ENCODE measurements around the gene MMP8. TPM values are rescaled to one million over a fixed set of nuclear protein-coding genes. Genes with fewer than 3 reads are reported as not detected.

Gene MMP8
- total RNA-seq, 1 experiment from 2014 or later, result not detected

DNA sequence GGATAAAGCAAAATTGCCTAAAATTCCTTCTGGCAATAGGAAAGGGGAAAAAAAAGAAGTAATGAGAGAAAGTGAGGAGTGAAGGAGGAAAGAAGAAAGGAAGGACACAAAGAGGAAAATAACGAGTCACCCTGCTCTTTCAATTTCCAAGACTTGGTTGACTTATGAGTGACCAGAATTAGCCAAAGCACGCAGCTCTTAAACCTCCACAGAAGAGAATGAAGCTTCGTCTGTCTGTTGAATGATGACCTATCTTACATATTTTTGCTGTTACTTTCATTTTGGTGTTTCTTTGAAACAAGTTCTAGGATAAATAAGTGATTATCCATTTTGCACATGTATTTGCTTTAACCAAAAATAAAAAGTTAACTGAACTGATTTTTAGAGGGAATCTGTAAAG lies 19.9 kb downstream of the MMP8 start:
- TF ChIP-seq, protein P1, sequence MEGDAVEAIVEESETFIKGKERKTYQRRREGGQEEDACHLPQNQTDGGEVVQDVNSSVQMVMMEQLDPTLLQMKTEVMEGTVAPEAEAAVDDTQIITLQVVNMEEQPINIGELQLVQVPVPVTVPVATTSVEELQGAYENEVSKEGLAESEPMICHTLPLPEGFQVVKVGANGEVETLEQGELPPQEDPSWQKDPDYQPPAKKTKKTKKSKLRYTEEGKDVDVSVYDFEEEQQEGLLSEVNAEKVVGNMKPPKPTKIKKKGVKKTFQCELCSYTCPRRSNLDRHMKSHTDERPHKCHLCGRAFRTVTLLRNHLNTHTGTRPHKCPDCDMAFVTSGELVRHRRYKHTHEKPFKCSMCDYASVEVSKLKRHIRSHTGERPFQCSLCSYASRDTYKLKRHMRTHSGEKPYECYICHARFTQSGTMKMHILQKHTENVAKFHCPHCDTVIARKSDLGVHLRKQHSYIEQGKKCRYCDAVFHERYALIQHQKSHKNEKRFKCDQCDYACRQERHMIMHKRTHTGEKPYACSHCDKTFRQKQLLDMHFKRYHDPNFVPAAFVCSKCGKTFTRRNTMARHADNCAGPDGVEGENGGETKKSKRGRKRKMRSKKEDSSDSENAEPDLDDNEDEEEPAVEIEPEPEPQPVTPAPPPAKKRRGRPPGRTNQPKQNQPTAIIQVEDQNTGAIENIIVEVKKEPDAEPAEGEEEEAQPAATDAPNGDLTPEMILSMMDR (conservative IDR thresholded peaks at IDR 0.05), result no peak
- Histone ChIP-seq H3K23me2 (ENCODE audit: insufficient read length, low read depth, low read length, poor library complexity, severe bottlenecking) (no peaks in the 10 kb centered on the region), H3K27me3 (ENCODE audit: insufficient read depth, low read length) (no peaks in the 10 kb centered on the region), H3K14ac (ENCODE audit: insufficient read depth, low read length) (no peak overlapping the region), H3K56ac (ENCODE audit: insufficient read length, low read depth, low read length) (no peak overlapping the region), H2BK20ac (ENCODE audit: low read depth, low read length, poor library complexity, severe bottlenecking) (no peak overlapping the region), H3K27ac (ENCODE audit: insufficient read length, low read depth, low read length) (no peak overlapping the region), H3K4ac (ENCODE audit: low read depth, low read length) (no peak overlapping the region), H2AFZ (ENCODE audit: low read length) (no peak overlapping the region), H2BK5ac (ENCODE audit: insufficient read length, low read length) (no peak overlapping the region), H4K8ac (replicated peaks; ENCODE audit: insufficient read length, low read depth, low read length) (no peak overlapping the region), H3K23ac (ENCODE audit: insufficient read length, low read depth, low read length) (no peak overlapping the region), H3K9ac (ENCODE audit: extremely low read depth, insufficient read length, low read length) (no peak overlapping the region), H3K79me2 (ENCODE audit: insufficient read depth, low read length) (no peaks in the 10 kb centered on the region), H3K18ac (ENCODE audit: insufficient read length, low read depth, low read length) (no peak overlapping the region), H3K4me1 (ENCODE audit: insufficient read depth, low read length) (no peaks in the 10 kb centered on the region), H3K9me3 (ENCODE audit: control insufficient read depth, low read depth, low read length) (no peaks in the 10 kb centered on the region), H3K79me1 (ENCODE audit: insufficient read depth, low read depth, low read length, poor library complexity, severe bottlenecking) (no peaks in the 10 kb centered on the region), H4K91ac (ENCODE audit: insufficient read length, low read depth, low read length) (no peak overlapping the region), H4K5ac (ENCODE audit: insufficient read length, low read depth, low read length) (no peak overlapping the region), H3K4me2 (ENCODE audit: insufficient read depth, insufficient read length, low read length) (no peak overlapping the region), H2AK5ac (ENCODE audit: insufficient read length, low read length) (no peak overlapping the region), H4K20me1 (ENCODE audit: control insufficient read depth, insufficient read depth, insufficient read length) (no peaks in the 10 kb centered on the region), H2BK15ac (ENCODE audit: low read depth, low read length) (no peak overlapping the region), H2BK120ac (ENCODE audit: low read depth, low read length, poor library complexity, severe bottlenecking) (no peak overlapping the region), H3T11ph (ENCODE audit: low read length) (no peak overlapping the region), H2BK12ac (ENCODE audit: insufficient read length, low read depth, low read length) (no peak overlapping the region)
- H3K27me3 Mint-ChIP-seq (ENCODE audit: low read depth), result no peaks in the 10 kb centered on the region; the same call in 1 of the 2 replicates
- no peaks in the 10 kb centered on the region for H3K9me3 Mint-ChIP-seq
- H3K27ac Mint-ChIP-seq, result no peak overlapping the region
- no peak overlapping the region for H3K4me3 Mint-ChIP-seq
- H3K36me3 Mint-ChIP-seq (ENCODE audit: insufficient read depth in 1 of 3, low read depth in 3 of 3), result no peaks in the 10 kb centered on the region
- DNase-seq, result no peak
- WGBS (ENCODE audit: extremely low coverage, insufficient read length, low lambda C conversion rate), result no CpG with 5 or more reads among the region's 3 CpGs
- H3K4me1 Mint-ChIP-seq, result peaks cover 3 to 6% of the 10 kb centered on the region in 2 experiments; a peak in 3 of 4 replicates
